HUDEP-2 (cell line): ENCODE results near the gene ITGA11.
"Not testable (repeated sequence)": the region's sequence is repeated elsewhere in the genome, so short reads cannot be mapped to it uniquely, and the experiment has no call there.

Experiments
- DNase-seq, 76 experiments: peaks; one replicate each; lab custom pipeline; 2025; ENCODE audit not compliant: unreplicated experiment in 76 of 76; lab: John Stamatoyannopoulos, UW

The ITGA11 gene

GRCh38 chr15:68427366-68427765 is 4.6 kb downstream of the ITGA11 start:
- DNase-seq: no peak

- no peak for DNase-seq
These were observed 5.8 kb downstream of the ITGA11 start for GRCh38 chr15:68426116-68426515.

GRCh38 chr15:68425428-68426060 is 6.4 kb downstream of the ITGA11 start:
- DNase-seq: no peak

- DNase-seq: no peak
These were observed 7.1 kb downstream of the ITGA11 start for GRCh38 chr15:68424754-68425390.

GRCh38 chr15:68423359-68424296 is 8.3 kb downstream of the ITGA11 start:
- no peak for DNase-seq

GRCh38 chr15:68422403-68423145 is 9.4 kb downstream of the ITGA11 start:
- DNase-seq: not testable (repeated sequence)

- no peak for DNase-seq
These were observed 10.1 kb downstream of the ITGA11 start for GRCh38 chr15:68421798-68422402.

- DNase-seq: no peak
These were observed 10.8 kb downstream of the ITGA11 start for GRCh38 chr15:68421115-68421551.

GRCh38 chr15:68420186-68420684 is 11.7 kb downstream of the ITGA11 start:
- DNase-seq: no peak

GRCh38 chr15:68419301-68420175 is 12.4 kb downstream of the ITGA11 start:
- no peak for DNase-seq

- DNase-seq: peak in 1 of 76 experiments; percentile 13
These were observed 13.3 kb downstream of the ITGA11 start for GRCh38 chr15:68418611-68419161.

- no peak for DNase-seq
These were observed 14.1 kb downstream of the ITGA11 start for GRCh38 chr15:68417897-68418296.

- no peak for DNase-seq
These were observed 14.9 kb downstream of the ITGA11 start for GRCh38 chr15:68417051-68417450.

GRCh38 chr15:68416158-68416535 is 15.8 kb downstream of the ITGA11 start:
- peak in 1 of 76 experiments; percentile 15 for DNase-seq

- DNase-seq: peak in 15 of 76 experiments; percentile 1 to 39 (median 12)
These were observed 16.3 kb downstream of the ITGA11 start for GRCh38 chr15:68415501-68416157.

GRCh38 chr15:68415061-68415460 is 16.9 kb downstream of the ITGA11 start:
- DNase-seq: no peak

- no peak for DNase-seq
These were observed 17.4 kb downstream of the ITGA11 start for GRCh38 chr15:68414591-68414990.

GRCh38 chr15:68414206-68414555 is 17.8 kb downstream of the ITGA11 start:
- no peak for DNase-seq
